ENCODE data around the gene EIF4E3. TPM values are rescaled to one million over a fixed set of nuclear protein-coding genes. Genes with fewer than 3 reads are reported as not detected.
A peak's percentile ranks its signal among the peaks of the same experiment; 100 is the strongest.

EIF4E3 gene
- total and polyA plus RNA-seq, 2 of the 13 experiments (the other 11 are each of a cell fraction or from before 2014, with no cell fraction given) = 0.07 to 0.15 TPM

DNA sequence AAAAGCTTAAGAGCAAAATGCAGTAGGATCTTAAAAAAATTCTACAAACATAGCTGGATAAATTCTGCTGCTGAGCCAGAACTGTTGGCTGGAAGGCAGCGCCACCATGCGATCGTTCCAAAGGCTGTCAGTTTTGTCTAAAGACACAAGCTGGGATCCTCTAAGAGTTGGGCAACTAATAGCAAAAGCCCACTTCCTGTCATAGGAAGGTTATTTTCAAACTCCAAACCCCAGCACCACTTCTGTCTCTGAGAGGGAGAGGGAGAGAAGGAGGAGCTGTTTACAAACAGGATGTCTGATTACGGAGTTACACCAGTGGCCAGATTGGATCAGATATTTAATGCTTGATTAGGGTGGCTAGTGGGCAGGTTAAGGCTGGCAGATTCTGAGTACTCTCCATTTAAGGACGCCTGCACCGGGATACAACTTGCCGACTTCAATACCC, 44.0 kb downstream of the EIF4E3 start (continued):
- TF ChIP-seq, protein P1, sequence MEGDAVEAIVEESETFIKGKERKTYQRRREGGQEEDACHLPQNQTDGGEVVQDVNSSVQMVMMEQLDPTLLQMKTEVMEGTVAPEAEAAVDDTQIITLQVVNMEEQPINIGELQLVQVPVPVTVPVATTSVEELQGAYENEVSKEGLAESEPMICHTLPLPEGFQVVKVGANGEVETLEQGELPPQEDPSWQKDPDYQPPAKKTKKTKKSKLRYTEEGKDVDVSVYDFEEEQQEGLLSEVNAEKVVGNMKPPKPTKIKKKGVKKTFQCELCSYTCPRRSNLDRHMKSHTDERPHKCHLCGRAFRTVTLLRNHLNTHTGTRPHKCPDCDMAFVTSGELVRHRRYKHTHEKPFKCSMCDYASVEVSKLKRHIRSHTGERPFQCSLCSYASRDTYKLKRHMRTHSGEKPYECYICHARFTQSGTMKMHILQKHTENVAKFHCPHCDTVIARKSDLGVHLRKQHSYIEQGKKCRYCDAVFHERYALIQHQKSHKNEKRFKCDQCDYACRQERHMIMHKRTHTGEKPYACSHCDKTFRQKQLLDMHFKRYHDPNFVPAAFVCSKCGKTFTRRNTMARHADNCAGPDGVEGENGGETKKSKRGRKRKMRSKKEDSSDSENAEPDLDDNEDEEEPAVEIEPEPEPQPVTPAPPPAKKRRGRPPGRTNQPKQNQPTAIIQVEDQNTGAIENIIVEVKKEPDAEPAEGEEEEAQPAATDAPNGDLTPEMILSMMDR (CRISPR knock-in tag; IDR thresholded peaks at IDR 0.05) = peak; percentile 74
- peak; percentile 54; the same call in 1 of the 2 replicates for TF ChIP-seq SMC3 (IDR thresholded peaks at IDR 0.05; ENCODE audit: low read length)

DNA sequence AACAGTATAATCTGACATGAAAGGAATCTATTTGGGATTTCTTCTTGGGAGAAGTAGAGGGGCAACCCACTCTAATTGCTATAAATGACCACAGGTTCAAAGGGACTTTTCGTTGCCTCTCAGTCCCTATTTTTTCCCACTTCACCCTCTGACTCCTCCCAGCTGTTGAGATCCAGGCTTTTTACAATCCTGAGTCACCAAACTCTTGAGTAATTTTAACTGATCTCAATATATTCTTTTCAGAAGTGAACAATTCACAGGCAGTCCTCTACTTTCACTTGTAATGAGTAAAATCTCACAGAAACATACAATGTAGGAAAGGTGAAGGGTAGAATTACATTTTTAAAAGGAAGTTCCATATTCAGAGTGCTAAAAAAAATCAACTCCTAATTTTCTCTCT, 44.6 kb downstream of the EIF4E3 start:
- no peak overlapping the region for H3K9ac ChIP-seq (ENCODE audit: insufficient read depth, low read depth, low read length)
- no peaks in the 10 kb centered on the region for H3K36me3 ChIP-seq (replicated peaks in 1 of 2; ENCODE audit: control insufficient read depth in 1 of 2, insufficient read depth in 2 of 2, low read length in 2 of 2)
- H3K27ac ChIP-seq (ENCODE audit: extremely low read length, insufficient read depth, low read length) = no peak overlapping the region
- intact Hi-C loops (cut with micrococcal nuclease; ENCODE audit: unreplicated experiment) (loop anchor here (1.0 kb wide), 1 partner anchor 1149 kb away; no protein-coding TSS in a partner anchor), in situ Hi-C loops (cut with HindIII; ENCODE audit: extremely low pct_ligation_motif_present, low pct_unique_long_range_greater_than_20kb) (no loop called here)
- H3K4me1 ChIP-seq (ENCODE audit: insufficient read depth, low read length) = no peaks in the 10 kb centered on the region
- H3K27me3 ChIP-seq (ENCODE audit: control insufficient read depth in 1 of 2, insufficient read depth in 2 of 2, low read length in 2 of 2) = peaks cover 0 to 13% of the 10 kb centered on the region in 2 experiments; a peak in 3 of 5 replicates
- DNase-seq (ENCODE audit: low spot score) (no peak), ATAC-seq (no peak), FAIRE-seq (no peak)
- TF ChIP-seq ZFP37 (CRISPR knock-in tag; IDR thresholded peaks at IDR 0.05; ENCODE audit: borderline replicate concordance) (no peak), FOSL1 (CRISPR knock-in tag; IDR thresholded peaks at IDR 0.05; ENCODE audit: borderline replicate concordance) (no peak), ZZZ3 (CRISPR knock-in tag; IDR thresholded peaks at IDR 0.05; ENCODE audit: borderline replicate concordance) (no peak)
- TF ChIP-seq, protein P2, sequence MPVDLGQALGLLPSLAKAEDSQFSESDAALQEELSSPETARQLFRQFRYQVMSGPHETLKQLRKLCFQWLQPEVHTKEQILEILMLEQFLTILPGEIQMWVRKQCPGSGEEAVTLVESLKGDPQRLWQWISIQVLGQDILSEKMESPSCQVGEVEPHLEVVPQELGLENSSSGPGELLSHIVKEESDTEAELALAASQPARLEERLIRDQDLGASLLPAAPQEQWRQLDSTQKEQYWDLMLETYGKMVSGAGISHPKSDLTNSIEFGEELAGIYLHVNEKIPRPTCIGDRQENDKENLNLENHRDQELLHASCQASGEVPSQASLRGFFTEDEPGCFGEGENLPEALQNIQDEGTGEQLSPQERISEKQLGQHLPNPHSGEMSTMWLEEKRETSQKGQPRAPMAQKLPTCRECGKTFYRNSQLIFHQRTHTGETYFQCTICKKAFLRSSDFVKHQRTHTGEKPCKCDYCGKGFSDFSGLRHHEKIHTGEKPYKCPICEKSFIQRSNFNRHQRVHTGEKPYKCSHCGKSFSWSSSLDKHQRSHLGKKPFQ (CRISPR knock-in tag; IDR thresholded peaks at IDR 0.05; ENCODE audit: insufficient replicate concordance) = no peak
- no peak overlapping the region for H3K4me2 ChIP-seq (ENCODE audit: low read depth, low read length)
- H3K79me2 ChIP-seq (ENCODE audit: insufficient read depth, low read length) = no peaks in the 10 kb centered on the region
- ChIA-PET POLR2A (no interaction called here), CTCF (ENCODE audit: low intra/inter-chr PET ratio, low total read pairs) (interaction anchor here (1.0 kb wide), 1 partner anchor 1616 kb away, joined by 3 read pairs; no protein-coding TSS in a partner anchor)
- H3K9me3 ChIP-seq (ENCODE audit: low read length) = no peaks in the 10 kb centered on the region
- no peak overlapping the region for H3K4me3 ChIP-seq (replicated peaks in 1 of 3; ENCODE audit: insufficient read depth in 1 of 3, low read depth in 2 of 3, low read length in 3 of 3)
- no peak overlapping the region for H2AFZ ChIP-seq (ENCODE audit: low read length)
- WGBS (ENCODE audit: low lambda C conversion rate) = 0% methylated on average over 1 of the region's 1 CpG
- no TSS peak for BruUV-seq (replicated peaks)
- no peaks in the 10 kb centered on the region for H4K20me1 ChIP-seq (ENCODE audit: insufficient read depth, low read length)

Measured in HepG2 (cell line).